K562 (cell line): ENCODE data around the gene UMODL1. TPM values are rescaled to one million over a fixed set of nuclear protein-coding genes. Genes with fewer than 3 reads are reported as not detected.

Experiments used
- ATAC-seq: fragments of 200-7000 bp; cut with Tn5 transposase; 3 replicates; pipeline ENCODE4 v1.9.1; 2020; ENCODE audit warnings: moderate library complexity
- BruUV-seq: library from RNA; stranded (reverse); fragments of 400-500 nt; replicated peaks from 2 replicates; lab custom pipeline; 2021; lab: Mats Ljungman, UMichigan
- CTCF ChIA-PET: fragments of 300-600 bp; formaldehyde crosslinking; extraction: SDS; loops from one replicate; lab custom pipeline; 2021; ENCODE audit warnings: low intra/inter-chr PET ratio; lab: Yijun Ruan, JAX
- POLR2A ChIA-PET: fragments of 300-600, 350-650 bp; sonication (Branson Sonifier 250); formaldehyde crosslinking; extraction: SDS; loops from one replicate; lab custom pipeline; 2021; ENCODE audit warnings: antibody characterized with exemption, inconsistent platforms; lab: Yijun Ruan, JAX
- DNase-seq, 4 experiments: peaks; one replicate each; pipeline versions ENCODE4 v3.0.0 to v3.0.0-alpha.2; 2011 to 2018; ENCODE audit warnings: low spot score in 3 of 4, mixed read lengths in 3 of 4; ENCODE audit errors: extremely low read depth in 1 of 4
- FAIRE-seq: peaks from 2 replicates; lab custom pipeline; 2011; peaks lifted over from hg19 to GRCh38; lab: Jason Lieb, UNC
- H2AFZ ChIP-seq: 2 replicates; pipeline ENCODE4 v1.6.0; 2011; ENCODE audit warnings: low read depth, low read length, control low read depth, inconsistent platforms
- H3K27ac ChIP-seq: fragments of 200-600 bp; 3 replicates; pipeline ENCODE4 v1.8.0; 2011; ENCODE audit warnings: low read depth, mild to moderate bottlenecking, control low read depth, inconsistent platforms, low read length, moderate library complexity, mixed read lengths; ENCODE audit errors: extremely low read depth
- H3K27me3 ChIP-seq, 2 experiments: fragments of 300-600 bp in 1 of 2; 2 replicates in 1 of 2; 3 replicates in 1 of 2; pipeline versions ENCODE4 v1.6.0 to v1.8.0; 2011; ENCODE audit warnings: inconsistent platforms in 2 of 2, low read length in 2 of 2, mild to moderate bottlenecking in 1 of 2, mixed read lengths in 1 of 2, moderate library complexity in 1 of 2; ENCODE audit not compliant: control insufficient read depth in 2 of 2, insufficient read depth in 2 of 2
- H3K36me3 ChIP-seq: fragments of 300-600 bp; 3 replicates; pipeline ENCODE4 v1.8.0; 2011; ENCODE audit warnings: mild to moderate bottlenecking, low read length, inconsistent platforms; ENCODE audit not compliant: control insufficient read depth, insufficient read depth
- H3K4me1 ChIP-seq, 2 experiments: fragments of 200-600 bp in 1 of 2; replicated peaks in 1 of 2; 2 replicates in 1 of 2; 3 replicates in 1 of 2; pipeline versions ENCODE4 v1.5.1 to v1.8.0; 2011; ENCODE audit warnings: inconsistent platforms in 2 of 2, low read length in 2 of 2, mild to moderate bottlenecking in 1 of 2, mixed read lengths in 1 of 2, moderate library complexity in 1 of 2; ENCODE audit not compliant: control insufficient read depth in 2 of 2, insufficient read depth in 2 of 2
- H3K4me2 ChIP-seq: 2 replicates; pipeline ENCODE4 v1.6.1; 2011; ENCODE audit warnings: low read length, control low read depth, inconsistent platforms, mixed read lengths; ENCODE audit not compliant: insufficient read depth
- H3K4me3 ChIP-seq: fragments of 200-600 bp; sonication (generic), shearing (Covaris generic); 2 replicates; pipeline ENCODE4 v1.5.1; 2016; ENCODE audit warnings: control low read depth, inconsistent platforms
- H3K79me2 ChIP-seq: fragments of 200-600 bp; 3 replicates; pipeline ENCODE4 v1.8.0; 2011; ENCODE audit warnings: low read length, inconsistent platforms; ENCODE audit not compliant: control insufficient read depth, insufficient read depth
- H3K9ac ChIP-seq, 2 experiments: 2 replicates each; pipeline versions ENCODE4 v1.6.0 to v1.6.1; 2011; ENCODE audit warnings: low read depth in 2 of 2, low read length in 2 of 2, control low read depth in 1 of 2, inconsistent platforms in 1 of 2, mild to moderate bottlenecking in 1 of 2, mixed read lengths in 1 of 2; ENCODE audit not compliant: insufficient read depth in 1 of 2
- H3K9me1 ChIP-seq: one replicate; pipeline ENCODE4 v1.6.0; 2011; ENCODE audit warnings: inconsistent platforms, mild to moderate bottlenecking, low read length, moderate library complexity; ENCODE audit not compliant: control insufficient read depth, insufficient read depth
- H3K9me3 ChIP-seq: replicated peaks from 2 replicates; pipeline ENCODE4 v1.5.1; 2011; ENCODE audit warnings: low read depth, low read length, inconsistent platforms; ENCODE audit not compliant: control insufficient read depth, insufficient read depth
- H4K20me1 ChIP-seq: replicated peaks from 2 replicates; pipeline ENCODE4 v1.6.1; 2011; ENCODE audit warnings: low read length, inconsistent platforms, mixed read lengths; ENCODE audit not compliant: control insufficient read depth, insufficient read depth
- EHMT2 ChIP-seq: fragments of 450-650 bp; IDR thresholded peaks from 2 replicates; pipeline ENCODE4 v1.6.1; 2018; ENCODE audit warnings: antibody characterized with exemption
- ETV5 ChIP-seq: sonication (generic); formaldehyde crosslinking; IDR thresholded peaks from 2 replicates; pipeline ENCODE4 v1.4.0; 2020; ENCODE audit warnings: low read depth, mild to moderate bottlenecking, missing genetic modification reagents
- KDM1A ChIP-seq, 2 experiments: fragments of 450-650 bp; IDR thresholded peaks; 2 replicates each; pipeline ENCODE4 v1.6.1; 2016; ENCODE audit warnings: mild to moderate bottlenecking in 2 of 2
- ZBTB26 ChIP-seq: fragments of 450-650 bp; formaldehyde crosslinking; IDR thresholded peaks from 2 replicates; pipeline ENCODE4 v1.4.0; 2022; ENCODE audit warnings: missing genetic modification characterization
- ZNF75A ChIP-seq: fragments of 450-650 bp; formaldehyde crosslinking; IDR thresholded peaks from 2 replicates; pipeline ENCODE4 v1.4.0; 2020; ENCODE audit warnings: mild to moderate bottlenecking
- whole genome bisulfite sequencing: fragments of 100-300 bp; shearing (Covaris generic); methylation state at CpG from one replicate; pipeline ENCODE4 v1.1.6; 2016; ENCODE audit warnings: low coverage, mixed read lengths; ENCODE audit not compliant: insufficient coverage; ENCODE audit errors: missing lambda C conversion rate; 5-methylcytosine and 5-hydroxymethylcytosine counted together
- in situ Hi-C: fragments of 300-500 bp; cut with MboI; formaldehyde crosslinking; loops from 4 replicates; pipeline ENCODE4 v1.15.0; 2018; ENCODE audit warnings: inconsistent platforms, mixed read lengths
- intact Hi-C: fragments of 100-400 bp; cut with micrococcal nuclease; formaldehyde crosslinking; loops from 2 replicates; pipeline ENCODE4 v1.14.2; 2022
- polyA plus RNA-seq, 8 experiments: library from polyadenylated mRNA; depleted of rRNA in 4 of 8; stranded (reverse) in 5 of 8; unstranded in 3 of 8; fragments of >200 nt; fragmentation: Nextera tagmentation in 2 of 8; fragmentation: Illumina TruSeq in 1 of 8; extraction: Ambion mirVana in 2 of 8; extraction: Trizol in 1 of 8; gene quantifications; 2 replicates each; pipeline versions ENCODE4 v1.2.1 to v1.2.3, GENCODE V29; 2011 to 2014; ENCODE audit warnings: inconsistent platforms in 1 of 8, missing spikeins in 1 of 8
- total RNA-seq, 7 experiments: library from RNA; depleted of rRNA in 6 of 7; stranded (reverse); fragments of >200 nt in 6 of 7; fragmentation: Illumina TruSeq in 2 of 7; extraction: Trizol in 2 of 7; gene quantifications; 2 replicates each; pipeline versions ENCODE4 v1.2.1 to v1.2.3, GENCODE V29; 2011 to 2021; ENCODE audit warnings: low replicate concordance in 1 of 7
- TF ChIP-seq, protein P1 (sequence below), 2 experiments: IDR thresholded peaks in 1 of 2; conservative IDR thresholded peaks in 1 of 2; 2 replicates each; pipeline ENCODE4 v1.6.1; 2016; ENCODE audit warnings: low read depth in 2 of 2, mild to moderate bottlenecking in 1 of 2, missing compliant biosample characterization in 1 of 2, missing genetic modification characterization in 1 of 2, moderate library complexity in 1 of 2

Gene UMODL1
- total and polyA plus RNA-seq, 9 of the 15 experiments (the other 6 are each of a cell fraction or from before 2014, with no cell fraction given), result not detected

DNA sequence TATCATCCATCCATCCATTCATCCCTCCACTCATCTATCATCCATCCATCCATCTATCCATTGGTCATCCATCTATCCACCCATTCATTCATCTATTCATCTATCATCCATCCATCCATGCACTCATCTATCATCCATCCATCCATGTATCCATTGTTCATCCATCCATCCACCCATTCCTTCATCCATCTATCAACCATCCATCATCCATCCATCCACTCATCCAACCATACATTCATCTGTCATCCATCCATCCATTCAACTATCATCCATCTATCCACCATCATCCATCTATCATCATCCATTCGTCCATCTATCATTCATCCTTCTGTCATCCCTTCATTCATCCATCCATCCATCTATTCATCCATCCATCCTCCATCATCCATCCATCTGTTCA, 61.1 kb downstream of the UMODL1 start:
- intact Hi-C loops, result no loop called here

More for the DNA sequence above, 61.1 kb downstream of the UMODL1 start:
- H3K27me3 ChIP-seq, result peaks cover 38 to 55% of the 10 kb centered on the region in 2 experiments
- in situ Hi-C loops, result no loop called here
- no peak for FAIRE-seq
- no peaks in the 10 kb centered on the region for H3K9me3 ChIP-seq
- POLR2A ChIA-PET, result interaction anchor here (0.6 to 1.3 kb wide), 2 partner anchors 8 to 107 kb away, joined by 3 read pairs; no protein-coding TSS in a partner anchor
- H2AFZ ChIP-seq, result no peak overlapping the region
- TF ChIP-seq ZBTB26, result 0 out of 2 replicates have a peak, but pooled peaks have one; percentile 3
- peak; percentile 74; the same call in 1 of the 2 replicates for TF ChIP-seq EHMT2
- TF ChIP-seq ETV5 (CRISPR knock-in tag), result no peak
- TF ChIP-seq, protein P1, sequence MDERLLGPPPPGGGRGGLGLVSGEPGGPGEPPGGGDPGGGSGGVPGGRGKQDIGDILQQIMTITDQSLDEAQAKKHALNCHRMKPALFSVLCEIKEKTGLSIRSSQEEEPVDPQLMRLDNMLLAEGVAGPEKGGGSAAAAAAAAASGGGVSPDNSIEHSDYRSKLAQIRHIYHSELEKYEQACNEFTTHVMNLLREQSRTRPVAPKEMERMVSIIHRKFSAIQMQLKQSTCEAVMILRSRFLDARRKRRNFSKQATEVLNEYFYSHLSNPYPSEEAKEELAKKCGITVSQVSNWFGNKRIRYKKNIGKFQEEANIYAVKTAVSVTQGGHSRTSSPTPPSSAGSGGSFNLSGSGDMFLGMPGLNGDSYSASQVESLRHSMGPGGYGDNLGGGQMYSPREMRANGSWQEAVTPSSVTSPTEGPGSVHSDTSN (CRISPR knock-in tag; IDR thresholded peaks at IDR 0.05; ENCODE audit: low read depth), result no peak
- TF ChIP-seq, protein P1 (tag; conservative IDR thresholded peaks at IDR 0.05; ENCODE audit: low read depth), result 0 out of 2 replicates have a peak, but pooled peaks have one; percentile 14
- peak in 1 of 2 experiments; percentile 26; a peak in 1 of 4 replicates for TF ChIP-seq KDM1A (IDR thresholded peaks at IDR 0.05)
- no peak for TF ChIP-seq ZNF75A
- TF ChIP-seq, all 486 proteins: peak for 4
- Histone ChIP-seq H3K9ac (no peak overlapping the region), H3K4me2 (no peak overlapping the region), H3K9me1 (no peaks in the 10 kb centered on the region), H3K4me1 (no peaks in the 10 kb centered on the region), H3K36me3 (no peaks in the 10 kb centered on the region), H3K4me3 (no peak overlapping the region), H3K79me2 (no peaks in the 10 kb centered on the region), H4K20me1 (peaks cover 18% of the 10 kb centered on the region), H3K27ac (no peak overlapping the region)
- WGBS, result 0% methylated on average over 1 of the region's 1 CpG
- BruUV-seq, result no TSS peak
- ATAC-seq, result no peak
- CTCF ChIA-PET, result no interaction called here
- DNase-seq, result no peak
